ENCODE data around the gene OR56A3. TPM values are rescaled to one million over a fixed set of nuclear protein-coding genes. Genes with fewer than 3 reads are reported as not detected.

OR56A3 gene
- total RNA-seq, 2 donors from 2014 or later: not detected

DNA sequence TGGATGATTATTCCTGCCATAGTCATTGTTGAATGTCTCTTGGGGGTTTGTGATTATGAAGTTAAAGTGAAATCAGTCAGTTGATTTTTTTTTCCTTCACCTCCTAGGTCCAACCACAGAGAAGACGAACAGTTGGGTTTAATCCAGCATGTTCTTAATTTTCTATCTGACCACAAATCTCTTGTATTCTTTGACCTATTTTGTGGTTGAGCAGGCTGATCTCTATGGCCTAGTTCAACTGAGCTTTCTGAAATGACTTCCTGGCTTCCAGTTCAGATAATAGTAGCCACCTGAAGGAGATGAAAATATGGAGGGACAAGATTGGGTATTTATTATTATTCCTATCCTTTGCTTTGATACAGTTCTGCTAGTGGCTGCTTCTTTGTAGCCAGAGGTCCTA lies 31.5 kb downstream of the OR56A3 start:
- no peak overlapping the region for H3K4me3 Mint-ChIP-seq
- Histone ChIP-seq H3K9ac (ENCODE audit: extremely low read depth, low read length, poor library complexity, severe bottlenecking) (no peak overlapping the region), H3K27ac (ENCODE audit: low read depth, low read length) (no peak overlapping the region), H3K36me3 (ENCODE audit: control insufficient read depth, insufficient read depth, low read length) (no peaks in the 10 kb centered on the region), H3K4me3 (ENCODE audit: low read length) (no peak overlapping the region), H3K4me1 (ENCODE audit: control insufficient read depth, insufficient read depth, low read length) (no peaks in the 10 kb centered on the region), H3K27me3 (ENCODE audit: control insufficient read depth, insufficient read depth, low read length, poor library complexity, severe bottlenecking) (no peaks in the 10 kb centered on the region), H3K9me3 (ENCODE audit: control insufficient read depth, low read length) (no peaks in the 10 kb centered on the region)
- 91% methylated on average over 1 of the region's 1 CpG; no CpG with 5 or more reads in 1 of the 2 experiments for WGBS, 2 experiments (ENCODE audit: insufficient coverage in 1 of 2, insufficient read length in 1 of 2)
- H3K9me3 Mint-ChIP-seq: no peaks in the 10 kb centered on the region
- DNase-seq: no peak
- H3K36me3 Mint-ChIP-seq (ENCODE audit: low read depth): no peaks in the 10 kb centered on the region
- no peaks in the 10 kb centered on the region for H3K4me1 Mint-ChIP-seq
- TF ChIP-seq, protein P1, sequence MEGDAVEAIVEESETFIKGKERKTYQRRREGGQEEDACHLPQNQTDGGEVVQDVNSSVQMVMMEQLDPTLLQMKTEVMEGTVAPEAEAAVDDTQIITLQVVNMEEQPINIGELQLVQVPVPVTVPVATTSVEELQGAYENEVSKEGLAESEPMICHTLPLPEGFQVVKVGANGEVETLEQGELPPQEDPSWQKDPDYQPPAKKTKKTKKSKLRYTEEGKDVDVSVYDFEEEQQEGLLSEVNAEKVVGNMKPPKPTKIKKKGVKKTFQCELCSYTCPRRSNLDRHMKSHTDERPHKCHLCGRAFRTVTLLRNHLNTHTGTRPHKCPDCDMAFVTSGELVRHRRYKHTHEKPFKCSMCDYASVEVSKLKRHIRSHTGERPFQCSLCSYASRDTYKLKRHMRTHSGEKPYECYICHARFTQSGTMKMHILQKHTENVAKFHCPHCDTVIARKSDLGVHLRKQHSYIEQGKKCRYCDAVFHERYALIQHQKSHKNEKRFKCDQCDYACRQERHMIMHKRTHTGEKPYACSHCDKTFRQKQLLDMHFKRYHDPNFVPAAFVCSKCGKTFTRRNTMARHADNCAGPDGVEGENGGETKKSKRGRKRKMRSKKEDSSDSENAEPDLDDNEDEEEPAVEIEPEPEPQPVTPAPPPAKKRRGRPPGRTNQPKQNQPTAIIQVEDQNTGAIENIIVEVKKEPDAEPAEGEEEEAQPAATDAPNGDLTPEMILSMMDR (conservative IDR thresholded peaks at IDR 0.05): no peak
- H3K27ac Mint-ChIP-seq: no peak overlapping the region
- H3K27me3 Mint-ChIP-seq (ENCODE audit: insufficient read depth): peaks cover 8% of the 10 kb centered on the region

- WGBS, 2 experiments (ENCODE audit: insufficient coverage in 1 of 2, insufficient read length in 1 of 2): no CpG with 5 or more reads among the region's 1 CpG
- H3K9me3 Mint-ChIP-seq: peaks cover 12% of the 10 kb centered on the region
- no peak overlapping the region for H3K4me3 ChIP-seq (ENCODE audit: low read length)
- no peaks in the 10 kb centered on the region for H3K4me1 Mint-ChIP-seq
- H3K36me3 ChIP-seq (ENCODE audit: control insufficient read depth, insufficient read depth, low read length): no peaks in the 10 kb centered on the region
- H3K36me3 Mint-ChIP-seq (ENCODE audit: low read depth): no peaks in the 10 kb centered on the region
- H3K27me3 ChIP-seq (ENCODE audit: control insufficient read depth, insufficient read depth, low read length, poor library complexity, severe bottlenecking): no peaks in the 10 kb centered on the region
- H3K27ac Mint-ChIP-seq: no peak overlapping the region
- H3K9ac ChIP-seq (ENCODE audit: extremely low read depth, low read length, poor library complexity, severe bottlenecking): no peak overlapping the region
- H3K4me1 ChIP-seq (ENCODE audit: control insufficient read depth, insufficient read depth, low read length): no peaks in the 10 kb centered on the region
- TF ChIP-seq, protein P1 (conservative IDR thresholded peaks at IDR 0.05): peak; percentile 72
- H3K27ac ChIP-seq (ENCODE audit: low read depth, low read length): no peak overlapping the region
- H3K9me3 ChIP-seq (ENCODE audit: control insufficient read depth, low read length): no peaks in the 10 kb centered on the region
- no peak overlapping the region for H3K4me3 Mint-ChIP-seq
- no peak for DNase-seq
- H3K27me3 Mint-ChIP-seq (ENCODE audit: insufficient read depth): peaks cover 4% of the 10 kb centered on the region
Observed at GRCh38 chr11:5983443-5983842, 41.4 kb downstream of the OR56A3 start.

DNA sequence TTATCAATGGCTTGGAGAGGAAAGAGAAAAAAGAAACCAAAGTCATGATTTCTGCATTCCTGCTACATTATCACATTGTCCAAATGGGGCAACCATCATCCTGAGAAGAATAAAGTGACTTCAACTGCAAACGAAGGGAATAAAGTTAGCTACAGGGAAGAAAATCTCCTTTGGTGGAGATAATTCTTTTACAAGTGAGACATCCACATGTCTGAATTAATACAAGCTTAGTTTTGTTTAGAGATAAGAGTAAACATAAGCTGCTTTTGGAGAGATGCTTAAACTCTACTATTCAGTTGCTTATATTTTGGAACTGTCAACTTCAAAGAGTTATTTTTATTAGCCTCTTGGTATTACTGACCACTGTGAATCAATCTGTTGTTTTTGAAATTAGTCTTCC lies 44.8 kb downstream of the OR56A3 start, which contains the start of gene OR52L1:
Gene OR52L1 (minus strand): TSS at position 101 of the 400 bp plus-strand sequence. CDS start 55 bp downstream, at position 46.
- TF ChIP-seq, protein P1 (conservative IDR thresholded peaks at IDR 0.05): no peak
- Histone ChIP-seq H3K27me3 (ENCODE audit: control insufficient read depth, insufficient read depth, low read length, poor library complexity, severe bottlenecking) (peaks cover 4% of the 10 kb centered on the region), H3K9ac (ENCODE audit: extremely low read depth, low read length, poor library complexity, severe bottlenecking) (no peak within 1 kb of the TSS), H3K27ac (ENCODE audit: low read depth, low read length) (no peak within 1 kb of the TSS), H3K36me3 (ENCODE audit: control insufficient read depth, insufficient read depth, low read length) (no peaks in the 10 kb centered on the region), H3K4me1 (ENCODE audit: control insufficient read depth, insufficient read depth, low read length) (peaks cover 4% of the 10 kb centered on the region), H3K4me3 (ENCODE audit: low read length) (no peak within 1 kb of the TSS), H3K9me3 (ENCODE audit: control insufficient read depth, low read length) (no peaks in the 10 kb centered on the region)
- Mint-ChIP-seq H3K36me3 (ENCODE audit: low read depth) (no peaks in the 10 kb centered on the region), H3K27me3 (ENCODE audit: insufficient read depth) (peaks cover 1% of the 10 kb centered on the region), H3K27ac (no peak within 1 kb of the TSS), H3K4me3 (no peak within 1 kb of the TSS), H3K9me3 (no peaks in the 10 kb centered on the region), H3K4me1 (peaks cover 7% of the 10 kb centered on the region)
- 60 to 100% methylated on average over 1 of the region's 1 CpG for WGBS, 2 experiments (ENCODE audit: insufficient coverage in 1 of 2, insufficient read length in 1 of 2)
- DNase-seq: no peak

Measured in endodermal cell (in vitro differentiated cells).